Lower leg skin (tissue), 3 donors: Measurements from ENCODE around the gene RBM48.
"Not testable (repeated sequence)": the region's sequence is repeated elsewhere in the genome, so short reads cannot be mapped to it uniquely, and the experiment has no call there.

Experiments
- CTCF ChIP-seq, 3 donors: fragments of 450-650 bp; IDR thresholded peaks; one replicate each; pipeline ENCODE4 v1.5.1; 2016; ENCODE audit warnings: antibody characterized with exemption in 3 of 3, mild to moderate bottlenecking in 3 of 3, moderate library complexity in 2 of 3
- POLR2A ChIP-seq, 2 donors: fragments of 450-650 bp; IDR thresholded peaks; one replicate each; pipeline ENCODE4 v1.6.1; 2016 to 2017; ENCODE audit warnings: antibody characterized with exemption in 2 of 2, mild to moderate bottlenecking in 1 of 2, moderate library complexity in 1 of 2

GRCh38 chr7:92483624-92484023, 45.0 kb upstream of the RBM48 start:
- TF ChIP-seq CTCF, POLR2A (IDR thresholded peaks at IDR 0.05): not testable (repeated sequence)
